ENCODE measurements around the gene SAMMSON.

The SAMMSON gene

GRCh38 chr3:70095260-70095659 lies 95.7 kb downstream of the SAMMSON start:
- DNase-seq = no peak

- no peak for DNase-seq
Measured at GRCh38 chr3:70096376-70097066, 97.0 kb downstream of the SAMMSON start.

- DNase-seq = no peak
Measured at GRCh38 chr3:70097084-70097483, 97.6 kb downstream of the SAMMSON start.

GRCh38 chr3:70108072-70108471 lies 108.5 kb downstream of the SAMMSON start:
- no peak for DNase-seq

- no peak for DNase-seq
Measured at GRCh38 chr3:70108546-70108945, 109.0 kb downstream of the SAMMSON start.

- DNase-seq = no peak
Measured at GRCh38 chr3:70110066-70110465, 110.5 kb downstream of the SAMMSON start.

GRCh38 chr3:70111411-70111810 lies 111.9 kb downstream of the SAMMSON start:
- DNase-seq = no peak

- DNase-seq = no peak
Measured at GRCh38 chr3:70112751-70113150, 113.2 kb downstream of the SAMMSON start.

- no peak for DNase-seq
Measured at GRCh38 chr3:70114431-70114830, 114.9 kb downstream of the SAMMSON start.

- no peak for DNase-seq
Measured at GRCh38 chr3:70119879-70120278, 120.3 kb downstream of the SAMMSON start.

All from effector CD8-positive, alpha-beta T cell (primary cell).